ENCODE results near the gene CDKN2D. TPM values are rescaled to one million over a fixed set of nuclear protein-coding genes. Genes with fewer than 3 reads are reported as not detected.

Gene CDKN2D
- total and polyA plus RNA-seq, 2 of the 8 experiments (the other 6 are each of a cell fraction or from before 2014, with no cell fraction given) = 3.0 to 4.0 TPM

DNA sequence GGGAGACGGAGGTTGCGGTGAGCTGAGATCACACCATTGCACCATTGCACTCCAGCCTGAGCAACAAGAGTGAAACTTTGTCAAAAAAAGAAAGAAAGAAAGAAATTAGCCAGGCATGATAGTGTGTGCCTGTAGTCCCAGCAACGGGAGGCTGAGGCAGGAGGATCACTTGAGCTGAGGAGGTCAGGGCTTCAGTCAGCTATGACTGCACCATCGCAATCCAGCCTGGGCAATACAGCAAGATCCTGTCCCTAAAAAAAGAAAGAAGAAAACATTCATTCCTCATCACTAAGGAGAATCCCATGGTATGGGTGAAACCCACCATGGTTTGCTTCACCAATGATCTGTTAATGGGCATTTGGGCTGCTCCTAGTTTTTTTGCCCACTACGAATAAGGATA lies 31.4 kb upstream of the CDKN2D start:
- WGBS, 2 experiments (ENCODE audit: extremely low coverage in 1 of 2, insufficient coverage in 1 of 2, insufficient read length in 1 of 2, insufficient replicate concordance in 2 of 2, low coverage in 1 of 2, low lambda C conversion rate in 2 of 2, missing lambda C conversion rate in 1 of 2) = 92% methylated on average over 5 of the region's 5 CpGs; no CpG with 5 or more reads in 1 of the 2 experiments
- H4K8ac ChIP-seq (ENCODE audit: extremely low read depth, insufficient read depth, low read length) = no peak overlapping the region
- no peak overlapping the region for H2BK5ac ChIP-seq (ENCODE audit: low read depth, low read length)
- H3K79me1 ChIP-seq (ENCODE audit: low read depth, low read length) = peaks cover 6% of the 10 kb centered on the region
- no peak overlapping the region for H3K4ac ChIP-seq (replicated peaks; ENCODE audit: insufficient read length, low read depth, low read length)
- no peak overlapping the region for H3K56ac ChIP-seq (replicated peaks; ENCODE audit: insufficient read length, low read depth, low read length)
- H3K18ac ChIP-seq (ENCODE audit: extremely low read depth, low read length) = no peak overlapping the region
- H3K9me3 ChIP-seq (ENCODE audit: insufficient read depth in 2 of 2, low read depth in 1 of 2, low read length in 1 of 2) = no peaks in the 10 kb centered on the region
- TF ChIP-seq CBX8 (IDR thresholded peaks at IDR 0.05; ENCODE audit: borderline replicate concordance, low read depth, low read length) = no peak
- TF ChIP-seq CEBPB (IDR thresholded peaks at IDR 0.05; ENCODE audit: low read depth, low read length) = no peak
- no peak for TF ChIP-seq JUN (IDR thresholded peaks at IDR 0.05; ENCODE audit: low read depth, low read length)
- TF ChIP-seq ASH2L (IDR thresholded peaks at IDR 0.05; ENCODE audit: low read length) = no peak
- no peak for TF ChIP-seq HDAC6 (IDR thresholded peaks at IDR 0.05; ENCODE audit: low read depth, low read length)
- TF ChIP-seq GABPA (IDR thresholded peaks at IDR 0.05; ENCODE audit: borderline replicate concordance, insufficient read depth, low read length) = no peak
- TF ChIP-seq POLR2AphosphoS5 (IDR thresholded peaks at IDR 0.05; ENCODE audit: low read depth, low read length) = no peak
- no peak for TF ChIP-seq NRF1 (IDR thresholded peaks at IDR 0.05; ENCODE audit: low read depth, low read length)
- H4K91ac ChIP-seq (replicated peaks; ENCODE audit: insufficient read length, low read length) = no peak overlapping the region
- H3K4me3 ChIP-seq (ENCODE audit: extremely low read depth in 1 of 4, insufficient read depth in 2 of 4, low read depth in 3 of 4, low read length in 4 of 4) = no peak overlapping the region
- no peak overlapping the region for H4K5ac ChIP-seq (ENCODE audit: insufficient read length, low read depth, low read length)
- H3K23me2 ChIP-seq (ENCODE audit: low read depth, low read length) = peaks cover 6% of the 10 kb centered on the region; the same call in 1 of the 2 replicates
- H2AFZ ChIP-seq (ENCODE audit: low read length) = no peak overlapping the region
- no peak overlapping the region for H3K9ac ChIP-seq (replicated peaks in 1 of 4; ENCODE audit: extremely low read depth in 1 of 4, low read depth in 3 of 4, low read length in 3 of 4)
- H3K4me2 ChIP-seq (ENCODE audit: insufficient read depth in 1 of 2, low read depth in 2 of 2, low read length in 2 of 2) = no peak overlapping the region
- ChIA-PET POLR2A (ENCODE audit: partially characterized antibody) (interaction anchor here (1.2 to 2.5 kb wide), 2 partner anchors 53 to 64 kb away, joined by 3 to 6 read pairs; no protein-coding TSS in a partner anchor), CTCF (ENCODE audit: partially characterized antibody) (interaction anchor here (5.1 kb wide), 1 partner anchor 19 kb away, joined by 46 read pairs; no protein-coding TSS in a partner anchor)
- no peak for FAIRE-seq
- H2AK5ac ChIP-seq (ENCODE audit: low read depth, low read length) = no peak overlapping the region
- DNase-seq (ENCODE audit: low read depth in 1 of 2, low spot score in 2 of 2) = no peak
- no peak overlapping the region for H3K27ac ChIP-seq (ENCODE audit: low read depth, low read length)
- no peak overlapping the region for H3K23ac ChIP-seq (ENCODE audit: insufficient read length)
- H3K79me2 ChIP-seq (ENCODE audit: control insufficient read depth in 1 of 2, insufficient read depth in 2 of 2, low read length in 2 of 2) = peaks cover 0 to 9% of the 10 kb centered on the region in 2 experiments; a peak in 1 of 4 replicates
- H3K36me3 ChIP-seq (ENCODE audit: control insufficient read depth in 2 of 4, insufficient read depth in 4 of 4, low read length in 3 of 4) = no peaks in the 10 kb centered on the region
- H2BK15ac ChIP-seq (ENCODE audit: low read length) = no peak overlapping the region
- no peak overlapping the region for H2BK120ac ChIP-seq (replicated peaks; ENCODE audit: low read depth, low read length)
- no peak overlapping the region for H2BK20ac ChIP-seq (ENCODE audit: low read length)
- H3K4me1 ChIP-seq (replicated peaks in 1 of 4; ENCODE audit: control insufficient read depth in 3 of 4, insufficient read depth in 4 of 4, low read length in 3 of 4) = peaks cover 0 to 11% (median 7%) of the 10 kb centered on the region in 4 experiments; a peak in 6 of 7 replicates
- H2BK12ac ChIP-seq (ENCODE audit: low read depth, low read length) = no peak overlapping the region
- no peaks in the 10 kb centered on the region for H4K20me1 ChIP-seq (replicated peaks in 1 of 2; ENCODE audit: control insufficient read depth in 1 of 2, insufficient read depth in 2 of 2, low read length in 2 of 2)
- no peaks in the 10 kb centered on the region for H3K27me3 ChIP-seq (replicated peaks in 1 of 4; ENCODE audit: control insufficient read depth in 3 of 4, extremely low read depth in 1 of 4, insufficient read depth in 3 of 4, low read length in 3 of 4)
- no peak overlapping the region for H3K14ac ChIP-seq (ENCODE audit: insufficient read length)

All from H1 (cell line).